Caco-2 (cell line): ENCODE data around the gene SLC2A13. TPM values are rescaled to one million over a fixed set of nuclear protein-coding genes. Genes with fewer than 3 reads are reported as not detected.

Experiments used
- BruUV-seq: library from RNA; stranded (reverse); fragments of 400-500 nt; replicated peaks from 2 replicates; lab custom pipeline; 2021; lab: Mats Ljungman, UMichigan
- CTCF ChIA-PET: fragments of 300-600 bp; sonication (Branson Sonifier 250); formaldehyde crosslinking; loops from one replicate; lab custom pipeline; 2022; ENCODE audit warnings: antibody characterized with exemption; lab: Charles Lee
- POLR2A ChIA-PET: fragments of 300-600 bp; sonication (Branson Sonifier 250); formaldehyde crosslinking; loops from one replicate; lab custom pipeline; 2022; ENCODE audit warnings: antibody characterized with exemption; lab: Charles Lee
- DNase-seq, 2 experiments: peaks; one replicate each; pipeline versions ENCODE4 v3.0.0 to v3.0.0-alpha.2; 2020 to 2022
- H3K27me3 ChIP-seq: replicated peaks from 2 replicates; pipeline ENCODE4 v1.6.0; 2011; ENCODE audit warnings: low read length; ENCODE audit not compliant: control insufficient read depth, insufficient read depth
- H3K36me3 ChIP-seq: 2 replicates; pipeline ENCODE4 v1.5.1; 2011; ENCODE audit warnings: low read length; ENCODE audit not compliant: control insufficient read depth, insufficient read depth
- H3K4me1 ChIP-seq: fragments of 250-450 bp; sonication (Bioruptor Pico); 2 replicates; pipeline ENCODE4 v1.5.1; 2020; ENCODE audit warnings: mild to moderate bottlenecking
- H3K4me3 ChIP-seq: 2 replicates; pipeline ENCODE4 v1.5.1; 2011; ENCODE audit warnings: low read depth, mild to moderate bottlenecking, control low read depth, low read length
- H3K9me3 ChIP-seq: fragments of 250-450 bp; sonication (Bioruptor Pico); 2 replicates; pipeline ENCODE4 v1.5.1; 2020; ENCODE audit warnings: mild to moderate bottlenecking, moderate library complexity
- H3K27ac Mint-ChIP-seq: one replicate; pipeline ENCODE4 v1.8.0; 2022; ENCODE audit warnings: mixed read lengths; ENCODE audit not compliant: unreplicated experiment
- H3K27me3 Mint-ChIP-seq: one replicate; pipeline ENCODE4 v1.8.0; 2022; ENCODE audit warnings: mixed read lengths; ENCODE audit not compliant: insufficient read depth, unreplicated experiment
- H3K36me3 Mint-ChIP-seq: one replicate; pipeline ENCODE4 v1.8.0; 2022; ENCODE audit warnings: mild to moderate bottlenecking, mixed read lengths; ENCODE audit not compliant: insufficient read depth, unreplicated experiment
- H3K4me1 Mint-ChIP-seq: one replicate; pipeline ENCODE4 v1.8.0; 2022; ENCODE audit warnings: low read depth, mixed read lengths; ENCODE audit not compliant: unreplicated experiment
- H3K4me3 Mint-ChIP-seq: one replicate; pipeline ENCODE4 v1.8.0; 2022; ENCODE audit warnings: mild to moderate bottlenecking, moderate library complexity, mixed read lengths; ENCODE audit not compliant: unreplicated experiment
- H3K9me3 Mint-ChIP-seq: one replicate; pipeline ENCODE4 v1.8.0; 2022; ENCODE audit warnings: mixed read lengths; ENCODE audit not compliant: unreplicated experiment
- CTCF ChIP-seq, 2 experiments: fragments of 200-600 bp in 1 of 2; IDR thresholded peaks; 1 replicate in 1 of 2; 2 replicates in 1 of 2; pipeline versions ENCODE4 v1.5.1 to v1.8.0; 2011 to 2022; ENCODE audit warnings: antibody characterized with exemption in 1 of 2, control low read depth in 1 of 2, inconsistent platforms in 1 of 2, low read depth in 1 of 2, low read length in 1 of 2, mild to moderate bottlenecking in 1 of 2, moderate library complexity in 1 of 2; ENCODE audit not compliant: insufficient read depth in 1 of 2, severe bottlenecking in 1 of 2, unreplicated experiment in 1 of 2
- intact Hi-C: fragments of 100-400 bp; cut with micrococcal nuclease; formaldehyde crosslinking; loops from one replicate; pipeline ENCODE4 v1.10.0; 2022; ENCODE audit not compliant: unreplicated experiment
- total RNA-seq: library from RNA; stranded (reverse); gene quantifications from 2 replicates; pipeline ENCODE4 v1.2.3, GENCODE V29; 2022

The SLC2A13 gene
- total RNA-seq, 1 experiment from 2014 or later = 3.0 TPM

DNA sequence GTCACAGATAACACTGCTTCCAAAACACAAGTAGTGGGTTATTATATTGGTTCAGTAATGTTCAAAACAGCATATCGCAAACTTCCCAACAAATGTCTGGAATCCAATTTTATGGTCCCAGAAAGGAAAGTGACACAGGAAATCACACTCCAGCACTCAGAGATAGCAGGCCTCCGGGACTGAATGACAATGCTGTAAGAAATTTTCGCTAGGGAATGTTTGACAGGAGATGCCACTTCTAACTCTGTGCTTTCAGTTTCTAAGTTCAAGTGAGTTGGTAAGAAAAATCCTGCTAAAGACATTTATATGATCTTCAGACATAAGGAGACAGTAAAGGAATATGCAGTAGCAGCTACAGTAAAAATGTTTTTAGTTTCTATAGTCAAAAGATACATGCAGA, 93.2 kb downstream of the SLC2A13 start:
- DNase-seq = no peak
- BruUV-seq = no TSS peak
- ChIA-PET POLR2A (no interaction called here), CTCF (no interaction called here)
- intact Hi-C loops = no loop called here
- H3K27me3 ChIP-seq = no peaks in the 10 kb centered on the region
- no peaks in the 10 kb centered on the region for H3K36me3 Mint-ChIP-seq
- H3K4me1 Mint-ChIP-seq = no peaks in the 10 kb centered on the region
- H3K4me3 Mint-ChIP-seq = no peak overlapping the region
- no peak overlapping the region for H3K4me3 ChIP-seq
- peaks cover 11% of the 10 kb centered on the region for H3K9me3 Mint-ChIP-seq
- H3K36me3 ChIP-seq = no peaks in the 10 kb centered on the region
- H3K27me3 Mint-ChIP-seq = no peaks in the 10 kb centered on the region
- TF ChIP-seq CTCF (IDR thresholded peaks at IDR 0.05; ENCODE audit: insufficient read depth in 1 of 2, low read depth in 1 of 2, low read length in 1 of 2, severe bottlenecking in 1 of 2, unreplicated experiment in 1 of 2) = no peak
- H3K9me3 ChIP-seq = no peaks in the 10 kb centered on the region
- no peaks in the 10 kb centered on the region for H3K4me1 ChIP-seq
- H3K27ac Mint-ChIP-seq = no peak overlapping the region

GRCh38 chr12:40011775-40012129, 94.1 kb downstream of the SLC2A13 start:
- ChIA-PET POLR2A (no interaction called here), CTCF (interaction anchor here (0.5 to 1.5 kb wide), 10 partner anchors 9 to 303 kb away, joined by 3 to 14 read pairs (median 3); partner anchors contain the start of gene SLC2A13)
- Mint-ChIP-seq H3K27ac (no peak overlapping the region), H3K27me3 (no peaks in the 10 kb centered on the region), H3K36me3 (no peaks in the 10 kb centered on the region), H3K9me3 (peaks cover 11% of the 10 kb centered on the region), H3K4me3 (no peak overlapping the region), H3K4me1 (no peaks in the 10 kb centered on the region)
- TF ChIP-seq CTCF (IDR thresholded peaks at IDR 0.05; ENCODE audit: insufficient read depth in 1 of 2, low read depth in 1 of 2, low read length in 1 of 2, severe bottlenecking in 1 of 2, unreplicated experiment in 1 of 2) = no peak
- H3K36me3 ChIP-seq = no peaks in the 10 kb centered on the region
- no TSS peak for BruUV-seq
- intact Hi-C loops = loop anchor here (1.0 kb wide), 2 partner anchors 96 to 302 kb away; no protein-coding TSS in a partner anchor
- no peaks in the 10 kb centered on the region for H3K4me1 ChIP-seq
- no peaks in the 10 kb centered on the region for H3K9me3 ChIP-seq
- no peak overlapping the region for H3K4me3 ChIP-seq
- no peak for DNase-seq
- no peaks in the 10 kb centered on the region for H3K27me3 ChIP-seq

DNA sequence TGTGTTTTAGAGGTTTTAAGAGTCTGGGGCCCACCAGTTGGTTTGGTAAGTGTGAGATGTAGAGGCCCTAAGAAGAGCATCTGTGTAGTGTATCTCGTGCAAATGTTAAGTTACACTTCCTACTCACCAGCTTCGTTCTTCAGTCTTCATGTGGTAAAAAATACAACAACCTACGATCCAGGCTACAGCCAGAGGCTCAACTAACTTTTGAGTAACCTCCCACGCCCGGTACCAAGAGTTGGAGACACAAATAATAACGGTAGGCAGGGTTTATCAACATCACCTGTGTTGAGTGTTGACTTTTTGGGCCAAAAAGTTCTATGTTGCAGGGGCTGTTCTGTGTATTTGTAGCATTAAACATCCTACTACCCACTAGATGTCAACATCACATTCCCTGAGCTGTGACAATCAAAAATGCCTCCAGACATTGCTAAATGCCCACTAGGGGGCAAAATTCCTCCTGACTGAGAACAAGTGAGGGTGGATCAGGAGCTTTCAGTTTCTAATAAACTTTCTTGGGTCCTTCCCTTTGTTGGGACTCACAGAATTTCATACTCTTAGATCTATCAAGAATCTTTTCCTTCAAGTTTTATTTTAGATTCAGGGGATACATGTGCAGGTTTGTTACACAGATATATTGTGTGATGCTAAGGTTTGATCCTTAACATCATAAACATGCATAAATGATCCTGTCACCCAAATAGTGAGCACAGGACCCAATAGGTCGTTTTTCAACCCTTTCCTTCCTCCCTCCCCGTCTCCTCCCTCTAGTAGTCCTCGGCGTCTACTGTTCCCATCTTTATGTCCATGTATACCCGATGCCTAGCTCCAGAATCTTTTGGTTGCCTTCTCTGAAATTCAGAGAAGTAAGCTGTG, 94.7 kb downstream of the SLC2A13 start:
- H3K9me3 Mint-ChIP-seq = peaks cover 11% of the 10 kb centered on the region
- POLR2A ChIA-PET = interaction anchor here (0.6 kb wide), 1 partner anchor 94 kb away, joined by 3 read pairs; the partner anchor contains the start of gene SLC2A13
- H3K27me3 Mint-ChIP-seq = peaks cover 2% of the 10 kb centered on the region
- no TSS peak for BruUV-seq
- no peaks in the 10 kb centered on the region for H3K9me3 ChIP-seq
- H3K4me3 ChIP-seq = no peak overlapping the region
- H3K27me3 ChIP-seq = no peaks in the 10 kb centered on the region
- no peaks in the 10 kb centered on the region for H3K4me1 Mint-ChIP-seq
- no peak overlapping the region for H3K27ac Mint-ChIP-seq
- DNase-seq = peak; percentile 66 to 77
- no peaks in the 10 kb centered on the region for H3K4me1 ChIP-seq
- H3K4me3 Mint-ChIP-seq = no peak overlapping the region
- TF ChIP-seq CTCF (IDR thresholded peaks at IDR 0.05; ENCODE audit: insufficient read depth in 1 of 2, low read depth in 1 of 2, low read length in 1 of 2, severe bottlenecking in 1 of 2, unreplicated experiment in 1 of 2) = peak; percentile 76 to 91
- intact Hi-C loops = loop anchor here (1.0 kb wide), 2 partner anchors 96 to 302 kb away; no protein-coding TSS in a partner anchor
- CTCF ChIA-PET = interaction anchor here (0.5 to 1.5 kb wide), 10 partner anchors 9 to 303 kb away, joined by 3 to 14 read pairs (median 3); partner anchors contain the start of gene SLC2A13
- H3K36me3 ChIP-seq = no peaks in the 10 kb centered on the region
- H3K36me3 Mint-ChIP-seq = no peaks in the 10 kb centered on the region
